Measurements from ENCODE around the gene ACSL1.

DNA sequence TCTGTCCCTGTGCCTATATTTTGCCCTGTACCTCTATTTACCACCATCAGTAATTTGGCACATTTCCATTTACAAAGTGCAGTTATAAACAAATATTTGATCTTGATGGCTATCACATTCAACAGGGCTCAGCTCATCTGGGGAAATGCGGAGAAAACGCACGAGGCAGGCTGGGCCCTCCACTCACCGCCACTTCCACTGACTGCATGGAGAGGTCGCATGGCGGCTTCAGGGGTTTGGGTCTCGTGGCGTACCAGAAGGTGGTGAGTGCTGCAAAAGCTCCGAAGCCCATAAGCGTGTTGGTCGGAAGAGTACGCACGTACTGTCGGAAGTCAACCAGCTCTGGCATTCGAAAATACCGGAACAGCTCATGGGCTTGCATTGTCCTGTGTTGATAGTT is 22.6 kb downstream of the ACSL1 start:
- TF ChIP-seq, protein P1, sequence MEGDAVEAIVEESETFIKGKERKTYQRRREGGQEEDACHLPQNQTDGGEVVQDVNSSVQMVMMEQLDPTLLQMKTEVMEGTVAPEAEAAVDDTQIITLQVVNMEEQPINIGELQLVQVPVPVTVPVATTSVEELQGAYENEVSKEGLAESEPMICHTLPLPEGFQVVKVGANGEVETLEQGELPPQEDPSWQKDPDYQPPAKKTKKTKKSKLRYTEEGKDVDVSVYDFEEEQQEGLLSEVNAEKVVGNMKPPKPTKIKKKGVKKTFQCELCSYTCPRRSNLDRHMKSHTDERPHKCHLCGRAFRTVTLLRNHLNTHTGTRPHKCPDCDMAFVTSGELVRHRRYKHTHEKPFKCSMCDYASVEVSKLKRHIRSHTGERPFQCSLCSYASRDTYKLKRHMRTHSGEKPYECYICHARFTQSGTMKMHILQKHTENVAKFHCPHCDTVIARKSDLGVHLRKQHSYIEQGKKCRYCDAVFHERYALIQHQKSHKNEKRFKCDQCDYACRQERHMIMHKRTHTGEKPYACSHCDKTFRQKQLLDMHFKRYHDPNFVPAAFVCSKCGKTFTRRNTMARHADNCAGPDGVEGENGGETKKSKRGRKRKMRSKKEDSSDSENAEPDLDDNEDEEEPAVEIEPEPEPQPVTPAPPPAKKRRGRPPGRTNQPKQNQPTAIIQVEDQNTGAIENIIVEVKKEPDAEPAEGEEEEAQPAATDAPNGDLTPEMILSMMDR (optimal IDR thresholded peaks at IDR 0.05 in 1 of 3, IDR thresholded peaks at IDR 0.05 in 1 of 3, conservative IDR thresholded peaks at IDR 0.05 in 1 of 3; ENCODE audit: extremely low read depth in 1 of 3, insufficient read depth in 2 of 3, low read length in 3 of 3), result no peak
- TF ChIP-seq EZH2 (IDR thresholded peaks at IDR 0.05; ENCODE audit: low read length), result no peak

Measured in keratinocyte (primary cell).